ENCODE results near the gene FXYD5.

FXYD5 gene

DNA sequence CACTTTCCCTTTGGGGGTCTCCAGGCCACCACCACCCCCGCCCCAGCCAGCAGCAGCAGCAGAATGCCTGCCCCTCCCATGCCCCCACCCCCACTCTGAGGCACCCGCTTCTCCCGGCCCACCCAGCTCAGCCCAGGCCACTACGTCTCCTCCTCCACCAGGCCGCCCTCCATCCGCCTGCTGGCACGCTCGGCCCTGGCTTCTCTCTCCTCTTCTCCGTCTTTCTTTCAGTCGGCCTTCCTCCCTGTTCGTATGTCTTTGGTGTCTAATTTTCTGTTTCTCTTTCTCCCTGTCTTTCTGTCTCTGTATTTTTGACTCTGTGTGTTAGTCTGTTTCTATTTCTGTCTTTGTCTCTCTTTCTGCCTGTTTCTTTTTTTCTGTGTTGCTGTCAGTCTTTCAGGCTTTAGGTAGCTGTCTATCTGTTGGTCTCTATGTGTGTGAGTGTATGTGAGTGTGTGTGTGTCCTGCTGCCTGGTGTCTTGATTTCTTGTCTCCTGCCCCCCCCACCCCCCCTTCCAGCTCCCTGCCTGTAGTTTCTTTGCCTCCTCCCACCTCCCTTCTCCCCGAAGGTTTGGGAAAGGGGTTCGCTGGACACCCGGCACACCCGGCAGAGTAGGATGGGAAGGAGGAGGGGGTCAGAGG is 19.8 kb upstream of the FXYD5 start, which contains the start of gene LGI4:
LGI4 (minus strand) TSS at position 459 of the 642 bp plus-strand sequence; CDS start at position 80, 379 bp downstream.
- Histone ChIP-seq H3K4me3 (ENCODE audit: insufficient read length, low read depth) (no peak within 1 kb of the TSS), H3K27me3 (ENCODE audit: insufficient read depth, insufficient read length) (no peaks in the 10 kb centered on the region)
- no peak for TF ChIP-seq ZNF274 (IDR thresholded peaks at IDR 0.05; ENCODE audit: low read depth, low read length)
- no peak for TF ChIP-seq YY1 (IDR thresholded peaks at IDR 0.05; ENCODE audit: insufficient read depth, insufficient read length)
- no peak for TF ChIP-seq SUZ12 (IDR thresholded peaks at IDR 0.05; ENCODE audit: extremely low read depth, insufficient read depth, insufficient read length)

DNA sequence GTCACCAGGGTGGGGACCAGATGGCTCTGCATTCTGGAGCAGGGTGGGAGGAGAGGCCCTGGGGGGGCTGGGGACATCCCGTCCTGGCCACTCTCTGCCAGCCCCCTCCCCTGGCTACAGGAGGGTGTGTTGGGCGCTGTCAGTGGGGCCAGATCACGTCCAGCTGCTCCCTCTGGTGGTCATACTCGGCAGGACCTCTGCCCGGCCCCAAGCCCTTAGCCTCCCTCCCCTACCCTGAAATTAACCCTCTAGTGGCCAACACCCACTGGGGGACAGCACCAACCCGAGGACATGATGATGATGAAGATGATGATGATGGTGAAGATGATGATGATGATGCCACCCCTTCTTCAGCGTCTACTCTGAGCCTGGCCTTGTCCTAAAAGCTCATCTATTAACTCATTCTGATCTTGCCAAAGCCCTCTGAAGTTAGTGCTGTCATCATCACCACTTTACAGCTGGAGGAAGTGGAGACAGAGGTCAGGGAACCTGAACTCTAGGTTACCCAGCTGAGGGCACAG is 19.1 kb upstream of the FXYD5 start:
- Histone ChIP-seq H3K27me3 (ENCODE audit: insufficient read depth, insufficient read length) (peaks cover 6% of the 10 kb centered on the region), H3K36me3 (ENCODE audit: insufficient read depth, insufficient read length, low read length) (no peaks in the 10 kb centered on the region), H3K9ac (ENCODE audit: insufficient read length, low read depth) (no peak overlapping the region), H3K4me1 (ENCODE audit: insufficient read depth, insufficient read length) (peaks cover 6% of the 10 kb centered on the region), H3K9me3 (ENCODE audit: insufficient read depth, low read length) (no peaks in the 10 kb centered on the region), H3K4me3 (ENCODE audit: insufficient read length, low read depth) (no peak overlapping the region)
- no peak for DNase-seq (ENCODE audit: low read depth, low spot score)
- TF ChIP-seq YY1 (IDR thresholded peaks at IDR 0.05; ENCODE audit: insufficient read depth, insufficient read length) (no peak), ZNF274 (IDR thresholded peaks at IDR 0.05; ENCODE audit: low read depth, low read length) (no peak), SUZ12 (IDR thresholded peaks at IDR 0.05; ENCODE audit: extremely low read depth, insufficient read depth, insufficient read length) (no peak)

More for the DNA sequence above, 19.8 kb upstream of the FXYD5 start, which contains the start of gene LGI4:
- no peak for DNase-seq (ENCODE audit: low read depth, low spot score)
- peaks cover 6% of the 10 kb centered on the region for H3K4me1 ChIP-seq (ENCODE audit: insufficient read depth, insufficient read length)
- no peaks in the 10 kb centered on the region for H3K9me3 ChIP-seq (ENCODE audit: insufficient read depth, low read length)
- no peak within 1 kb of the TSS for H3K9ac ChIP-seq (ENCODE audit: insufficient read length, low read depth)
- no peaks in the 10 kb centered on the region for H3K36me3 ChIP-seq (ENCODE audit: insufficient read depth, insufficient read length, low read length)

DNA sequence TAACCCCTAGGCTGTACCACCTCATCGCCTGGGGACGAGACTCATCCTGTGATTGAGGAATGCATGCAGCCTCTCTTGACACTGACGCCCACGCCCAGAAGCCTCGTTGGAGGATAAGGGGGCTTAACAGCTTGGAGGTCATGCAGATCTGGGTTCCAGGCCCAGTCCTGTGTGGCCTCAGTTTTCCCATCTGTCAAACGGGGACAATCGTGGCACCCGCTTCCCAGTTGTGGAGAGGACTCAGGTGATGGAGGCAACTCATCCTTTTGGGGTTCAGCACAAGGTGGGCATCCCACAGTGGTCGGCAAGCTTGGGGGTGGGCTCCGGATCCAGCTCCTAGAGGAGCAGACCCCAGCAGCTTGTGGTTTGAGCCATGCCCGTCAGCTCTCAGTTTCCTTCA is 18.3 kb upstream of the FXYD5 start:
- peaks cover 8% of the 10 kb centered on the region for H3K27me3 ChIP-seq (ENCODE audit: insufficient read depth, insufficient read length)
- H3K36me3 ChIP-seq (ENCODE audit: insufficient read depth, insufficient read length, low read length), result no peaks in the 10 kb centered on the region
- H3K9me3 ChIP-seq (ENCODE audit: insufficient read depth, low read length), result no peaks in the 10 kb centered on the region
- TF ChIP-seq ZNF274 (IDR thresholded peaks at IDR 0.05; ENCODE audit: low read depth, low read length) (no peak), YY1 (IDR thresholded peaks at IDR 0.05; ENCODE audit: insufficient read depth, insufficient read length) (no peak), SUZ12 (IDR thresholded peaks at IDR 0.05; ENCODE audit: extremely low read depth, insufficient read depth, insufficient read length) (no peak)
- DNase-seq (ENCODE audit: low read depth, low spot score), result no peak
- H3K4me3 ChIP-seq (ENCODE audit: insufficient read length, low read depth), result no peak overlapping the region
- H3K4me1 ChIP-seq (ENCODE audit: insufficient read depth, insufficient read length), result peaks cover 8% of the 10 kb centered on the region
- H3K9ac ChIP-seq (ENCODE audit: insufficient read length, low read depth), result no peak overlapping the region

DNA sequence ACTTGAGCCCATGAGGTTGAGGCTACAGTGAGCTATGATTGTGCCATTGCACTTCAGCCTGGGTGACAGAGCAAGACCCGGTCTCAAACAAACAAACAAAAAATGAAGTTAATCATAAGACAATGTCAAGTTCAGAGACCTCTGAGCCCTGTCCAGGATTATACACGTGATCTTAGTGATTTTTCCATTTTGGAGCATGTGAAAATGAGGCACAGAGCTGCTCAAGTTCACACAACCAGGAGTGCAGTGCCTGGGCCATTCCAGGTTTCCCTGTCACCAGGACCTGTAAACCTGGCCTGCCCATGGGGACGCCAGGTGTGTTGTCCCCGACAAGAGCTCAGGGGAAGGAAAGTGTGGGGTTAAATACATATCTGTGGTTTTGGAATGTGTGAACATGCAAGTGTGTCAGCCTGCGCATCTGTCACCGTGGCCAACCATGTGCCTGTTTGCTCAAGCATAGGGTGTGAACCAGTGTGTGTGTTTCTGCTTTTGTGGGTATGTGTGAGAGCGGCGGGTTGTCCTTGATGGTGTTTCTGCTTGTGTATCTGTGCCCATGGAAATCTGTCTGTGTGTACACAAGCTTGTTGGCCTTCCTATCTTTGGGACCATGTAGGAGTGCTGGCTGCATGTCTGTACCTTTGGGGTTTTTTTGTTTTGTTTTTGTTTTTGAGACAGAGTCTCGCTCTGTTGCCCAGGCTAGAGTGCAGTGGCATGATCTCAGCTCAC is 17.4 kb upstream of the FXYD5 start:
- Histone ChIP-seq H3K9me3 (ENCODE audit: insufficient read depth, low read length) (no peaks in the 10 kb centered on the region), H3K9ac (ENCODE audit: insufficient read length, low read depth) (no peak overlapping the region), H3K27me3 (ENCODE audit: insufficient read depth, insufficient read length) (peaks cover 17% of the 10 kb centered on the region), H3K4me1 (ENCODE audit: insufficient read depth, insufficient read length) (peaks cover 8% of the 10 kb centered on the region), H3K4me3 (ENCODE audit: insufficient read length, low read depth) (no peak overlapping the region), H3K36me3 (ENCODE audit: insufficient read depth, insufficient read length, low read length) (no peaks in the 10 kb centered on the region)
- DNase-seq (ENCODE audit: low read depth, low spot score), result no peak
- TF ChIP-seq ZNF274 (IDR thresholded peaks at IDR 0.05; ENCODE audit: low read depth, low read length), result no peak
- no peak for TF ChIP-seq YY1 (IDR thresholded peaks at IDR 0.05; ENCODE audit: insufficient read depth, insufficient read length)
- TF ChIP-seq SUZ12 (IDR thresholded peaks at IDR 0.05; ENCODE audit: extremely low read depth, insufficient read depth, insufficient read length), result no peak

DNA sequence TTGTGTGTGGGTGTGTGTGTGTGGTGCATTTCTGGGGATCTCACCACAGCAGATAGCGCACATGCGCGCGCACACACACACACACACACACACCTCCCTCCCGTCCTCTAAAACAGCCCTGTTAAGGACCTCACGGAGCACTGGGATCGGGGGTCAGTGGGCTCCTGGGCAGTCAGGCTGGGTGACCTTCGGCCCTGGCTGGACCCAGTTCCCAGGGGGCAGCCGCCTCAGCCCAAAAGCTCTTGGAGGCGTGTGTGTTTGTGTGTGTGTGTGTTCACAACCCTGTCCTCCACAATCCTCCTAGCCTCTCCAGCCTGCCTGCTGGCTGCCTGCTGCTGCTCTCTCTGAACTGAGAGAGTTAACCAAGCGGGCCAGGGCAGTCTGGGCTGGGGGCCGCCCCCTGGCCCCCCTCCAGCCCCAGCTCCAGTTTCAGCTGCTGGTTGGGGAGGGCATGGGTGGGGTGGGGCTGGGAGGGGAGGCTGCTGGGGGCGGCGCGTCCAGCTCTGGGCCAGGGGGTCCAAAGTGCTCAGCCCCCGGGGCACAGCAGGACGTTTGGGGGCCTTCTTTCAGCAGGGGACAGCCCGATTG is 16.1 kb upstream of the FXYD5 start, which contains the start of gene FXYD1:
FXYD1 (plus strand) TSS at position 520 of the 588 bp plus-strand sequence. CDS start 1,256 bp downstream, outside the sequence.
- H3K9me3 ChIP-seq (ENCODE audit: insufficient read depth, low read length), result no peaks in the 10 kb centered on the region
- DNase-seq (ENCODE audit: low read depth, low spot score), result no peak
- TF ChIP-seq ZNF274 (IDR thresholded peaks at IDR 0.05; ENCODE audit: low read depth, low read length) (no peak), SUZ12 (IDR thresholded peaks at IDR 0.05; ENCODE audit: extremely low read depth, insufficient read depth, insufficient read length) (no peak), YY1 (IDR thresholded peaks at IDR 0.05; ENCODE audit: insufficient read depth, insufficient read length) (no peak)
- peaks cover 25% of the 10 kb centered on the region for H3K27me3 ChIP-seq (ENCODE audit: insufficient read depth, insufficient read length)
- H3K4me3 ChIP-seq (ENCODE audit: insufficient read length, low read depth), result no peak within 1 kb of the TSS
- peaks cover 10% of the 10 kb centered on the region for H3K4me1 ChIP-seq (ENCODE audit: insufficient read depth, insufficient read length)
- H3K9ac ChIP-seq (ENCODE audit: insufficient read length, low read depth), result peak within 1 kb of the TSS; percentile 26
- H3K36me3 ChIP-seq (ENCODE audit: insufficient read depth, insufficient read length, low read length), result no peaks in the 10 kb centered on the region

DNA sequence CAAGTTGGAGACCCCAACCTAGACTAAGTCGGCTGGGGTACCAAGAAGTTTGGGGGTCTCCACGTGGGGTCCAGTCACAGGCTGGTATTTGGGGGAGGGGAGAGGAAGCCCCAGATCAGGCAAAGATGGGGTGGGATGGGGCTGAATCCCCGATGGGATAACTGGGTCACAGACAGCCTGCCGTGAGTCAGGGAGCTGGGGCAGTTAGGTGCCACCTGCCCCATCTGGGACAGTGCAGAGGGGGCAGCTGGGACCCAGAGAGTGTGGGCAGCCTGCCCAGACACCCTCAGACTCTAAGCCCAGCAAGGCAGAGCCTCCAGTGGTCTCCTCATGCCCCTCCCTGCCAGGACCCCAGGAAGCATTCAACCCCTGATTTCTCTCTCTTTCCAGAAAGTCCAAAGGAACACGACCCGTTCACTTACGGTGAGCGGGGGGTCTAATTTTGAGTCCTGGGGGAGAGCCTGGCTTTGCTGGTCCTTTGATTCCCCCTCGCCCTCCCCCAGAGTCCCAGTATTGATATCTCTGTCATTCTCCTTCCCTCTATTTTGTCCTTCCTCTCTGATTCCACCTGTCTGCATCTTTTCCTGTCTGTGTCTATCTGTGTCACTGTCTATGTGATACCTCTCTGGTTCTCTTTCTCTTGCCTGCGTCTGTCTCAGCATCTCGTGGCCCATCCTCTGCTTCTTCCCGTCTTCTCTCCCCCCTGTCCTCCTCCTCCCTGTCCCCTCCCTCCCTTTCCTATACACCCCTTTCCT is 14.2 kb upstream of the FXYD5 start:
- no peak for TF ChIP-seq SUZ12 (IDR thresholded peaks at IDR 0.05; ENCODE audit: extremely low read depth, insufficient read depth, insufficient read length)
- no peak for TF ChIP-seq ZNF274 (IDR thresholded peaks at IDR 0.05; ENCODE audit: low read depth, low read length)
- TF ChIP-seq YY1 (IDR thresholded peaks at IDR 0.05; ENCODE audit: insufficient read depth, insufficient read length), result no peak
- H3K27me3 ChIP-seq (ENCODE audit: insufficient read depth, insufficient read length), result peaks cover 43% of the 10 kb centered on the region
- H3K36me3 ChIP-seq (ENCODE audit: insufficient read depth, insufficient read length, low read length), result no peaks in the 10 kb centered on the region
- no peaks in the 10 kb centered on the region for H3K9me3 ChIP-seq (ENCODE audit: insufficient read depth, low read length)
- no peak overlapping the region for H3K4me3 ChIP-seq (ENCODE audit: insufficient read length, low read depth)
- no peak for DNase-seq (ENCODE audit: low read depth, low spot score)
- peaks cover 14% of the 10 kb centered on the region for H3K4me1 ChIP-seq (ENCODE audit: insufficient read depth, insufficient read length)
- peak overlapping the region; percentile 2 for H3K9ac ChIP-seq (ENCODE audit: insufficient read length, low read depth)
